DOHH2 (cell line): ENCODE measurements around the gene TAF4.
"Not testable (repeated sequence)": the region's sequence is repeated elsewhere in the genome, so short reads cannot be mapped to it uniquely, and the experiment has no call there.

Source experiments
- H3F3A ChIP-seq: fragments of 200-600 bp; sonication (generic), shearing (Covaris generic); 2 replicates; pipeline ENCODE4 v1.6.0; 2016; ENCODE audit warnings: antibody characterized with exemption, mild to moderate bottlenecking; ENCODE audit not compliant: control insufficient read depth, insufficient read depth
- H3K27ac ChIP-seq: fragments of 200-600 bp; sonication (generic); 2 replicates; pipeline ENCODE4 v1.5.1; 2014; ENCODE audit warnings: low read depth, mild to moderate bottlenecking, low read length, moderate library complexity
- H3K27me3 ChIP-seq: fragments of 200-600 bp; sonication (generic); 2 replicates; pipeline ENCODE4 v1.6.1; 2014; ENCODE audit warnings: mild to moderate bottlenecking, low read length, mixed read lengths; ENCODE audit not compliant: control insufficient read depth
- H3K36me3 ChIP-seq: fragments of 200-600 bp; sonication (generic); 2 replicates; pipeline ENCODE4 v1.6.1; 2014; ENCODE audit warnings: mild to moderate bottlenecking, low read length, moderate library complexity, mixed read lengths; ENCODE audit not compliant: control insufficient read depth
- H3K4me1 ChIP-seq: fragments of 200-600 bp; sonication (generic); 2 replicates; pipeline ENCODE4 v1.6.1; 2014; ENCODE audit warnings: mild to moderate bottlenecking, low read length, mixed read lengths; ENCODE audit not compliant: control insufficient read depth
- H3K4me2 ChIP-seq: fragments of 200-600 bp; sonication (generic); 2 replicates; pipeline ENCODE4 v1.6.0; 2014; ENCODE audit warnings: mild to moderate bottlenecking, low read length, moderate library complexity
- H3K4me3 ChIP-seq: fragments of 200-600 bp; sonication (generic); 2 replicates; pipeline ENCODE4 v1.5.1; 2014; ENCODE audit warnings: mild to moderate bottlenecking, low read length, mixed read lengths
- H3K79me2 ChIP-seq: fragments of 200-600 bp; sonication (generic); 2 replicates; pipeline ENCODE4 v1.6.1; 2014; ENCODE audit warnings: mild to moderate bottlenecking, low read length, mixed read lengths; ENCODE audit not compliant: control insufficient read depth
- H3K9me2 ChIP-seq: fragments of 200-600 bp; sonication (generic); replicated peaks from 2 replicates; pipeline ENCODE4 v1.6.1; 2014; ENCODE audit warnings: mild to moderate bottlenecking, low read length, mixed read lengths; ENCODE audit not compliant: control insufficient read depth
- H3K9me3 ChIP-seq: fragments of 200-600 bp; sonication (generic); 2 replicates; pipeline ENCODE4 v1.6.1; 2014; ENCODE audit warnings: antibody characterized with exemption, low read length, mixed read lengths; ENCODE audit not compliant: control insufficient read depth, insufficient read depth
- H4K20me1 ChIP-seq: fragments of 200-600 bp; sonication (generic); 2 replicates; pipeline ENCODE4 v1.6.0; 2014; ENCODE audit warnings: low read depth, mild to moderate bottlenecking, antibody characterized with exemption, low read length, moderate library complexity; ENCODE audit not compliant: control insufficient read depth, insufficient read depth
- EZH2phosphoT487 ChIP-seq: fragments of 200-600 bp; sonication (generic); IDR thresholded peaks from 2 replicates; pipeline ENCODE4 v1.6.1; 2017; ENCODE audit warnings: borderline replicate concordance, mild to moderate bottlenecking, antibody characterized with exemption, low read length, moderate library complexity, mixed read lengths
- TF ChIP-seq, protein P1 (sequence below): fragments of 200-600 bp; sonication (generic); IDR thresholded peaks from one replicate; pipeline ENCODE4 v1.5.1; 2014; ENCODE audit warnings: antibody characterized with exemption, mild to moderate bottlenecking, low read depth, low read length; ENCODE audit not compliant: poor library complexity, severe bottlenecking

Gene TAF4

DNA sequence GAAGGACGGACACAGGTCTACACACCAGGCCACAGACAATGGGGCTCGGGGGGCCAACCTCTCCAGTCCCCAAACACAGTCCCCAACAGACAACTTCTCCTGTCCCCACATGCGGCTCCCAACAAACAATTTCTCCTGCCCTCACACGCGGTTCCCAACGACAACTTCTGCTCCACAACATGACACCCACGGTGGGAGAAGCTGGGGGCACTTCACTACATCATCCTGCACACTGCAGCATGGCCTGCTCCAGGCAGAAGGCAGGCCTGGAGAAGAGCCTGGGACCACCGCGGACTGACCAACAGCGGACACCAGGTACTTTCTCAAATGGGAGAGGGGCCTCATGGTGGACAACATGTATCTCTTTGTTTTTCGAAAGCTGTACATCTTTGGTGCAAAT is 6.7 kb downstream of the TAF4 start:
- Histone ChIP-seq H3K27ac (no peak overlapping the region), H3K27me3 (no peaks in the 10 kb centered on the region), H4K20me1 (peaks cover 17% of the 10 kb centered on the region), H3K9me3 (no peaks in the 10 kb centered on the region), H3F3A (0 out of 2 replicates have a peak, but pooled peaks cover 3% of the 10 kb centered on the region), H3K9me2 (no peaks in the 10 kb centered on the region), H3K4me1 (peaks cover 16% of the 10 kb centered on the region), H3K36me3 (peaks cover 41% of the 10 kb centered on the region), H3K4me3 (no peak overlapping the region), H3K79me2 (peaks cover 89% of the 10 kb centered on the region), H3K4me2 (no peak overlapping the region)
- TF ChIP-seq, protein P1, sequence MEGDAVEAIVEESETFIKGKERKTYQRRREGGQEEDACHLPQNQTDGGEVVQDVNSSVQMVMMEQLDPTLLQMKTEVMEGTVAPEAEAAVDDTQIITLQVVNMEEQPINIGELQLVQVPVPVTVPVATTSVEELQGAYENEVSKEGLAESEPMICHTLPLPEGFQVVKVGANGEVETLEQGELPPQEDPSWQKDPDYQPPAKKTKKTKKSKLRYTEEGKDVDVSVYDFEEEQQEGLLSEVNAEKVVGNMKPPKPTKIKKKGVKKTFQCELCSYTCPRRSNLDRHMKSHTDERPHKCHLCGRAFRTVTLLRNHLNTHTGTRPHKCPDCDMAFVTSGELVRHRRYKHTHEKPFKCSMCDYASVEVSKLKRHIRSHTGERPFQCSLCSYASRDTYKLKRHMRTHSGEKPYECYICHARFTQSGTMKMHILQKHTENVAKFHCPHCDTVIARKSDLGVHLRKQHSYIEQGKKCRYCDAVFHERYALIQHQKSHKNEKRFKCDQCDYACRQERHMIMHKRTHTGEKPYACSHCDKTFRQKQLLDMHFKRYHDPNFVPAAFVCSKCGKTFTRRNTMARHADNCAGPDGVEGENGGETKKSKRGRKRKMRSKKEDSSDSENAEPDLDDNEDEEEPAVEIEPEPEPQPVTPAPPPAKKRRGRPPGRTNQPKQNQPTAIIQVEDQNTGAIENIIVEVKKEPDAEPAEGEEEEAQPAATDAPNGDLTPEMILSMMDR = no peak
- TF ChIP-seq EZH2phosphoT487 = no peak

- TF ChIP-seq EZH2phosphoT487 = no peak
- TF ChIP-seq, protein P1 = no peak
- no peak overlapping the region for H3K4me2 ChIP-seq
- H3K9me2 ChIP-seq = no peaks in the 10 kb centered on the region
- no peaks in the 10 kb centered on the region for H3K27me3 ChIP-seq
- no peak overlapping the region for H3K27ac ChIP-seq
- 0 out of 2 replicates have a peak, but pooled peaks cover under 1% of the 10 kb centered on the region for H3F3A ChIP-seq
- H3K4me1 ChIP-seq = no peaks in the 10 kb centered on the region
- H4K20me1 ChIP-seq = peaks cover 12% of the 10 kb centered on the region
- H3K9me3 ChIP-seq = no peaks in the 10 kb centered on the region
- peaks cover 89% of the 10 kb centered on the region for H3K79me2 ChIP-seq
- no peak overlapping the region for H3K4me3 ChIP-seq
- H3K36me3 ChIP-seq = peaks cover 22% of the 10 kb centered on the region
Observed at GRCh38 chr20:62056975-62057374, 8.7 kb downstream of the TAF4 start.

GRCh38 chr20:62056377-62056776 is 9.3 kb downstream of the TAF4 start:
- Histone ChIP-seq H3K4me3 (no peak overlapping the region), H3K36me3 (peaks cover 16% of the 10 kb centered on the region), H3K79me2 (peaks cover 89% of the 10 kb centered on the region), H3K27ac (no peak overlapping the region), H4K20me1 (peaks cover 6% of the 10 kb centered on the region), H3F3A (no peaks in the 10 kb centered on the region), H3K4me1 (peaks cover under 1% of the 10 kb centered on the region; the same call in 1 of the 2 replicates), H3K9me2 (no peaks in the 10 kb centered on the region), H3K9me3 (no peaks in the 10 kb centered on the region), H3K27me3 (no peaks in the 10 kb centered on the region), H3K4me2 (no peak overlapping the region)
- no peak for TF ChIP-seq EZH2phosphoT487
- TF ChIP-seq, protein P1 = no peak

GRCh38 chr20:62055862-62056115 is 9.9 kb downstream of the TAF4 start:
- H3K36me3 ChIP-seq = peaks cover 13% of the 10 kb centered on the region
- not testable (repeated sequence) for H3K4me1 ChIP-seq

More at GRCh38 chr20:62055862-62056115, 9.9 kb downstream of the TAF4 start:
- H3K27me3 ChIP-seq, H4K20me1 ChIP-seq, H3K27ac ChIP-seq, H3K4me2 ChIP-seq, H3F3A ChIP-seq, H3K9me2 ChIP-seq, H3K9me3 ChIP-seq, H3K4me3 ChIP-seq: not testable (repeated sequence)
- H3K79me2 ChIP-seq = peaks cover 89% of the 10 kb centered on the region
